H1 (cell line): Measurements from ENCODE around the gene TFG. TPM values are rescaled to one million over a fixed set of nuclear protein-coding genes. Genes with fewer than 3 reads are reported as not detected.

ENCODE experiments used
- CTCF ChIA-PET: fragments of 300-600 bp; sonication (Branson Sonifier 250); formaldehyde crosslinking; loops from one replicate; lab custom pipeline; 2021; ENCODE audit not compliant: partially characterized antibody; lab: Charles Lee
- POLR2A ChIA-PET: fragments of 300-600 bp; sonication (Branson Sonifier 250); formaldehyde crosslinking; loops from one replicate; lab custom pipeline; 2021; ENCODE audit warnings: inconsistent platforms; ENCODE audit not compliant: partially characterized antibody; lab: Charles Lee
- DNase-seq, 2 experiments: peaks; one replicate each; pipeline versions ENCODE4 v3.0.0 to v3.0.0-alpha.2; 2010 to 2022; ENCODE audit warnings: low spot score in 2 of 2, low read depth in 1 of 2, mixed read lengths in 1 of 2
- FAIRE-seq: peaks from 2 replicates; lab custom pipeline; 2011; peaks lifted over from hg19 to GRCh38; lab: Jason Lieb, UNC
- H2AFZ ChIP-seq: 2 replicates; pipeline ENCODE4 v1.8.1; 2012; ENCODE audit warnings: low read length, inconsistent platforms
- H2AK5ac ChIP-seq: 2 replicates; pipeline ENCODE4 v1.6.1; 2013; ENCODE audit warnings: low read depth, low read length
- H2BK120ac ChIP-seq: replicated peaks from 2 replicates; pipeline ENCODE3; 2013; ENCODE audit warnings: low read depth, low read length, inconsistent platforms
- H2BK12ac ChIP-seq: 2 replicates; pipeline ENCODE4 v1.6.1; 2013; ENCODE audit warnings: low read depth, low read length
- H2BK15ac ChIP-seq: 2 replicates; pipeline ENCODE4 v1.6.1; 2013; ENCODE audit warnings: low read length
- H2BK20ac ChIP-seq: 2 replicates; pipeline ENCODE4 v1.6.1; 2013; ENCODE audit warnings: low read length
- H2BK5ac ChIP-seq: 2 replicates; pipeline ENCODE4 v1.6.1; 2013; ENCODE audit warnings: low read depth, low read length
- H3K14ac ChIP-seq: 2 replicates; pipeline ENCODE4 v1.6.1; 2013; ENCODE audit warnings: inconsistent platforms; ENCODE audit not compliant: insufficient read length
- H3K18ac ChIP-seq: 2 replicates; pipeline ENCODE4 v1.6.1; 2013; ENCODE audit warnings: low read length; ENCODE audit errors: extremely low read depth
- H3K23ac ChIP-seq: 2 replicates; pipeline ENCODE4 v1.6.1; 2013; ENCODE audit warnings: inconsistent platforms; ENCODE audit not compliant: insufficient read length
- H3K23me2 ChIP-seq: 2 replicates; pipeline ENCODE4 v1.6.1; 2013; ENCODE audit warnings: low read depth, low read length
- H3K27ac ChIP-seq: 2 replicates; pipeline ENCODE4 v1.6.1; 2011; ENCODE audit warnings: low read depth, low read length, inconsistent platforms
- H3K27me3 ChIP-seq, 4 experiments: replicated peaks in 1 of 4; 1 replicate in 1 of 4; 2 replicates in 3 of 4; pipeline versions ENCODE4 v1.6.1 to v1.8.1; 2011 to 2013; ENCODE audit warnings: low read length in 3 of 4, mild to moderate bottlenecking in 3 of 4, inconsistent platforms in 2 of 4, mixed read lengths in 2 of 4, moderate library complexity in 1 of 4; ENCODE audit not compliant: control insufficient read depth in 3 of 4, insufficient read depth in 3 of 4; ENCODE audit errors: extremely low read depth in 1 of 4
- H3K36me3 ChIP-seq, 4 experiments: 2 replicates each; pipeline versions ENCODE4 v1.6.1 to v1.8.1; 2011 to 2013; ENCODE audit warnings: mild to moderate bottlenecking in 4 of 4, low read length in 3 of 4, moderate library complexity in 2 of 4, control low read depth in 1 of 4, inconsistent platforms in 1 of 4; ENCODE audit not compliant: insufficient read depth in 4 of 4, control insufficient read depth in 2 of 4
- H3K4ac ChIP-seq: replicated peaks from 2 replicates; pipeline ENCODE3; 2013; ENCODE audit warnings: low read length, low read depth, mixed read lengths, inconsistent platforms; ENCODE audit not compliant: insufficient read length
- H3K4me1 ChIP-seq, 4 experiments: replicated peaks in 1 of 4; 1 replicate in 1 of 4; 2 replicates in 3 of 4; pipeline versions ENCODE4 v1.6.1 to v1.8.1; 2011 to 2013; ENCODE audit warnings: low read length in 3 of 4, inconsistent platforms in 2 of 4, mixed read lengths in 1 of 4; ENCODE audit not compliant: insufficient read depth in 4 of 4, control insufficient read depth in 3 of 4
- H3K4me2 ChIP-seq, 2 experiments: 2 replicates each; pipeline versions ENCODE4 v1.6.1 to v1.8.1; 2011 to 2013; ENCODE audit warnings: low read depth in 2 of 2, low read length in 2 of 2, control low read depth in 1 of 2, inconsistent platforms in 1 of 2, mild to moderate bottlenecking in 1 of 2; ENCODE audit not compliant: insufficient read depth in 1 of 2
- H3K4me3 ChIP-seq, 4 experiments: fragments of 200-600, 300-600 bp in 1 of 4; sonication (generic), shearing (Covaris generic), sonication (Bioruptor Twin) in 1 of 4; 2 replicates each; pipeline versions ENCODE4 v1.5.1 to v1.8.1; 2011 to 2016; ENCODE audit warnings: low read length in 4 of 4, low read depth in 3 of 4, control low read depth in 2 of 4, inconsistent platforms in 2 of 4, mild to moderate bottlenecking in 2 of 4, mixed read lengths in 1 of 4, moderate library complexity in 1 of 4; ENCODE audit not compliant: insufficient read depth in 2 of 4; ENCODE audit errors: extremely low read depth in 1 of 4
- H3K56ac ChIP-seq: replicated peaks from 2 replicates; pipeline ENCODE3; 2013; ENCODE audit warnings: low read depth, mild to moderate bottlenecking, mixed read lengths, low read length, inconsistent platforms; ENCODE audit not compliant: insufficient read length
- H3K79me1 ChIP-seq: 2 replicates; pipeline ENCODE4 v1.6.1; 2013; ENCODE audit warnings: low read depth, low read length, control low read depth
- H3K79me2 ChIP-seq, 2 experiments: 2 replicates each; pipeline versions ENCODE4 v1.6.1 to v1.8.1; 2012 to 2013; ENCODE audit warnings: low read length in 2 of 2, mild to moderate bottlenecking in 2 of 2, inconsistent platforms in 1 of 2; ENCODE audit not compliant: insufficient read depth in 2 of 2, control insufficient read depth in 1 of 2
- H3K9ac ChIP-seq, 4 experiments: replicated peaks in 1 of 4; 1 replicate in 1 of 4; 2 replicates in 3 of 4; pipeline versions ENCODE4 v1.6.1 to v1.8.1; 2011 to 2013; ENCODE audit warnings: low read depth in 3 of 4, low read length in 3 of 4, control low read depth in 2 of 4, mild to moderate bottlenecking in 2 of 4, moderate library complexity in 2 of 4, inconsistent platforms in 1 of 4; ENCODE audit errors: extremely low read depth in 1 of 4
- H3K9me3 ChIP-seq, 2 experiments: 2 replicates each; pipeline versions ENCODE4 v1.6.1 to v1.8.1; 2012 to 2013; ENCODE audit warnings: mild to moderate bottlenecking in 2 of 2, moderate library complexity in 2 of 2, control low read depth in 1 of 2, inconsistent platforms in 1 of 2, low read depth in 1 of 2, low read length in 1 of 2, mixed read lengths in 1 of 2; ENCODE audit not compliant: insufficient read depth in 2 of 2
- H4K20me1 ChIP-seq, 2 experiments: replicated peaks in 1 of 2; 2 replicates each; pipeline versions ENCODE3 to v1.8.1; 2011 to 2013; ENCODE audit warnings: inconsistent platforms in 2 of 2, low read length in 2 of 2, mild to moderate bottlenecking in 1 of 2; ENCODE audit not compliant: insufficient read depth in 2 of 2, control insufficient read depth in 1 of 2
- H4K5ac ChIP-seq: 2 replicates; pipeline ENCODE4 v1.6.1; 2013; ENCODE audit warnings: low read length, low read depth, mixed read lengths, inconsistent platforms; ENCODE audit not compliant: insufficient read length
- H4K8ac ChIP-seq: 2 replicates; pipeline ENCODE4 v1.8.0; 2013; ENCODE audit warnings: mild to moderate bottlenecking, moderate library complexity, low read length, inconsistent platforms; ENCODE audit not compliant: insufficient read depth; ENCODE audit errors: extremely low read depth
- H4K91ac ChIP-seq: replicated peaks from 2 replicates; pipeline ENCODE3; 2013; ENCODE audit warnings: low read length, mixed read lengths, inconsistent platforms; ENCODE audit not compliant: insufficient read length
- BCL11A ChIP-seq, 2 experiments: IDR thresholded peaks; one replicate each; pipeline ENCODE4 v1.6.1; 2011; ENCODE audit warnings: low read depth in 2 of 2, low read length in 2 of 2, mild to moderate bottlenecking in 2 of 2
- GABPA ChIP-seq: IDR thresholded peaks from 2 replicates; pipeline ENCODE4 v1.6.1; 2011; ENCODE audit warnings: mild to moderate bottlenecking, low read length, moderate library complexity, borderline replicate concordance; ENCODE audit not compliant: insufficient read depth
- MAFK ChIP-seq: IDR thresholded peaks from 2 replicates; pipeline ENCODE4 v1.6.1; 2012; ENCODE audit warnings: low read depth, mild to moderate bottlenecking, improper control_type of control experiment, low read length
- POLR2AphosphoS5 ChIP-seq: IDR thresholded peaks from 2 replicates; pipeline ENCODE4 v1.6.1; 2011; ENCODE audit warnings: low read depth, low read length
- RBBP5 ChIP-seq: IDR thresholded peaks from 2 replicates; pipeline ENCODE4 v1.7.1; 2012; ENCODE audit warnings: low read depth, mild to moderate bottlenecking, inconsistent platforms, low read length, moderate library complexity, borderline replicate concordance
- RFX5 ChIP-seq: IDR thresholded peaks from 2 replicates; pipeline ENCODE4 v1.6.1; 2011; ENCODE audit warnings: low read depth, low read length, improper control_type of control experiment, borderline replicate concordance
- SIRT6 ChIP-seq: IDR thresholded peaks from one replicate; pipeline ENCODE4 v1.7.1; 2012; ENCODE audit warnings: low read length, inconsistent platforms
- SIX5 ChIP-seq: IDR thresholded peaks from 2 replicates; pipeline ENCODE4 v1.6.1; 2011; ENCODE audit warnings: mild to moderate bottlenecking, low read depth, low read length
- WGBS, 2 experiments: shearing (Covaris generic) in 1 of 2; methylation state at CpG; one replicate each; pipeline versions ENCODE4 v1.1.6 to v1.1.7; 2013 to 2015; ENCODE audit warnings: low lambda C conversion rate in 2 of 2, mixed read lengths in 2 of 2, inconsistent platforms in 1 of 2, low coverage in 1 of 2, missing lambda C conversion rate in 1 of 2; ENCODE audit not compliant: insufficient replicate concordance in 2 of 2, insufficient coverage in 1 of 2, insufficient read length in 1 of 2; ENCODE audit errors: extremely low coverage in 1 of 2, missing lambda C conversion rate in 1 of 2; 5-methylcytosine and 5-hydroxymethylcytosine counted together
- polyA plus RNA-seq, 7 experiments: library from polyadenylated mRNA; depleted of rRNA in 3 of 7; stranded (reverse) in 5 of 7; unstranded in 2 of 7; fragments of >200 nt in 5 of 7; fragments of 200-250 nt in 2 of 7; gene quantifications; 1 replicate in 5 of 7; 2 replicates in 1 of 7; 4 replicates in 1 of 7; pipeline versions ENCODE4 v1.2.1 to v1.2.3, GENCODE V29; 2011 to 2013; ENCODE audit warnings: missing spikeins in 2 of 7, mixed read lengths in 2 of 7
- total RNA-seq: library from RNA; stranded (reverse); fragmentation: NEBNext Ultra II Directional; extraction: Animal tissue kit (Norgen Biotek cat#: 25700); gene quantifications from 2 replicates; pipeline ENCODE4 v1.2.1, GENCODE V29; 2021

Gene TFG
- total and polyA plus RNA-seq, 2 of the 8 experiments (the other 6 are each of a cell fraction or from before 2014, with no cell fraction given): 81.9 to 98.4 TPM

GRCh38 chr3:100698736-100699135, 10.6 kb upstream of the TFG start:
- no peak overlapping the region for H2AFZ ChIP-seq
- no peak overlapping the region for H3K4ac ChIP-seq
- H3K27me3 ChIP-seq: no peaks in the 10 kb centered on the region; a peak in 1 of 7 replicates
- no peak overlapping the region for H4K8ac ChIP-seq
- H3K36me3 ChIP-seq: no peaks in the 10 kb centered on the region
- H3K9ac ChIP-seq: no peak overlapping the region
- no peak for FAIRE-seq
- no peak overlapping the region for H3K4me2 ChIP-seq
- H3K14ac ChIP-seq: no peak overlapping the region
- H2BK15ac ChIP-seq: no peak overlapping the region
- no peak for DNase-seq
- H2AK5ac ChIP-seq: no peak overlapping the region
- H4K91ac ChIP-seq: no peak overlapping the region
- no peak overlapping the region for H3K23ac ChIP-seq
- H3K18ac ChIP-seq: no peak overlapping the region
- TF ChIP-seq GABPA (no peak), SIRT6 (no peak), RFX5 (no peak), SIX5 (no peak), RBBP5 (no peak), BCL11A (IDR thresholded peaks at IDR 0.05; ENCODE audit: low read depth in 2 of 2, low read length in 2 of 2) (no peak), MAFK (no peak), POLR2AphosphoS5 (no peak)
- H2BK12ac ChIP-seq: no peak overlapping the region
- H4K20me1 ChIP-seq: no peaks in the 10 kb centered on the region
- no peak overlapping the region for H4K5ac ChIP-seq
- no peaks in the 10 kb centered on the region for H3K9me3 ChIP-seq
- H2BK5ac ChIP-seq: no peak overlapping the region
- no peaks in the 10 kb centered on the region for H3K79me2 ChIP-seq
- no peaks in the 10 kb centered on the region for H3K23me2 ChIP-seq
- H3K4me1 ChIP-seq: no peaks in the 10 kb centered on the region
- no peaks in the 10 kb centered on the region for H3K79me1 ChIP-seq
- H3K4me3 ChIP-seq: no peak overlapping the region
- no peak overlapping the region for H2BK20ac ChIP-seq
- no peak overlapping the region for H3K56ac ChIP-seq
- CTCF ChIA-PET: interaction anchor here (0.6 to 1.0 kb wide), 2 partner anchors 201 to 236 kb away, joined by 3 read pairs; no protein-coding TSS in a partner anchor
- no peak overlapping the region for H3K27ac ChIP-seq
- 91% methylated on average over 3 of the region's 3 CpGs; no CpG with 5 or more reads in 1 of the 2 experiments for WGBS, 2 experiments
- H2BK120ac ChIP-seq: no peak overlapping the region
- POLR2A ChIA-PET: interaction anchor here (0.6 kb wide), 1 partner anchor 863 kb away, joined by 3 read pairs; the partner anchor contains the start of gene TRMT10C
